ENCODE results near the gene ATP13A3.
"Not testable (repeated sequence)": the region's sequence is repeated elsewhere in the genome, so short reads cannot be mapped to it uniquely, and the experiment has no call there.

Gene ATP13A3

GRCh38 chr3:194499516-194499915 lies 12.7 kb upstream of the ATP13A3 start:
- DNase-seq (ENCODE audit: low read depth in 2 of 2), result not testable (repeated sequence)

- DNase-seq (ENCODE audit: low read depth in 2 of 2), result no peak
These were observed 11.2 kb upstream of the ATP13A3 start for GRCh38 chr3:194497799-194498575.

GRCh38 chr3:194496217-194496919 lies 9.6 kb upstream of the ATP13A3 start:
- DNase-seq (ENCODE audit: low read depth in 2 of 2), result no peak

- DNase-seq (ENCODE audit: low read depth in 2 of 2), result no peak
These were observed 8.2 kb upstream of the ATP13A3 start for GRCh38 chr3:194494951-194495374.

GRCh38 chr3:194493995-194494927 lies 7.5 kb upstream of the ATP13A3 start:
- not testable (repeated sequence) for DNase-seq (ENCODE audit: low read depth in 2 of 2)

GRCh38 chr3:194492001-194492400 lies 5.2 kb upstream of the ATP13A3 start:
- DNase-seq (ENCODE audit: low read depth in 2 of 2), result no peak

- no peak for DNase-seq (ENCODE audit: low read depth in 2 of 2)
These were observed 3.2 kb upstream of the ATP13A3 start for GRCh38 chr3:194489736-194490612.

GRCh38 chr3:194488055-194488742 lies 1.4 kb upstream of the ATP13A3 start:
- no peak for DNase-seq (ENCODE audit: low read depth in 2 of 2)

- no peak for DNase-seq (ENCODE audit: low read depth in 2 of 2)
These were observed 670 bp upstream of the ATP13A3 start for GRCh38 chr3:194487289-194488054.

GRCh38 chr3:194485881-194486539 lies 792 bp downstream of the ATP13A3 start:
- peak; percentile 39 to 70 for DNase-seq (ENCODE audit: low read depth in 2 of 2)

- DNase-seq (ENCODE audit: low read depth in 2 of 2), result no peak
These were observed 1.3 kb downstream of the ATP13A3 start for GRCh38 chr3:194485468-194485880.

- no peak for DNase-seq (ENCODE audit: low read depth in 2 of 2)
These were observed 2.2 kb downstream of the ATP13A3 start for GRCh38 chr3:194484614-194485013.

- no peak for DNase-seq (ENCODE audit: low read depth in 2 of 2)
These were observed 3.0 kb downstream of the ATP13A3 start for GRCh38 chr3:194483850-194484249.

- DNase-seq (ENCODE audit: low read depth in 2 of 2), result not testable (repeated sequence)
These were observed 4.0 kb downstream of the ATP13A3 start for GRCh38 chr3:194482830-194483229.

GRCh38 chr3:194482196-194482593 lies 4.6 kb downstream of the ATP13A3 start:
- no peak for DNase-seq (ENCODE audit: low read depth in 2 of 2)

GRCh38 chr3:194481525-194482195 lies 5.1 kb downstream of the ATP13A3 start:
- DNase-seq (ENCODE audit: low read depth in 2 of 2), result no peak

GRCh38 chr3:194481103-194481502 lies 5.7 kb downstream of the ATP13A3 start:
- DNase-seq (ENCODE audit: low read depth in 2 of 2), result no peak

GRCh38 chr3:194476784-194477183 lies 10.0 kb downstream of the ATP13A3 start:
- no peak for DNase-seq (ENCODE audit: low read depth in 2 of 2)

GRCh38 chr3:194475978-194476377 lies 10.8 kb downstream of the ATP13A3 start:
- DNase-seq (ENCODE audit: low read depth in 2 of 2), result no peak

All from activated CD8-positive, alpha-beta memory T cell treated with anti-CD3 and anti-CD28 coated beads for 4 hours (primary cell).